OCI-LY1 (cell line): ENCODE measurements around the gene TTC38.

Experiments
- H2AFZ ChIP-seq: fragments of 200-600 bp; sonication (generic), shearing (Covaris generic); 2 replicates; pipeline ENCODE4 v1.6.0; 2014; ENCODE audit warnings: antibody characterized with exemption, mild to moderate bottlenecking, low read length
- H3F3A ChIP-seq: fragments of 200-600 bp; sonication (generic), shearing (Covaris generic); 2 replicates; pipeline ENCODE4 v1.6.0; 2014; ENCODE audit warnings: mild to moderate bottlenecking, antibody characterized with exemption, low read length, moderate library complexity; ENCODE audit not compliant: insufficient read depth
- H3K27ac ChIP-seq: fragments of 200-600 bp; sonication (generic); 2 replicates; pipeline ENCODE4 v1.5.1; 2014; ENCODE audit warnings: low read length, mixed run types, mild to moderate bottlenecking, low read depth; ENCODE audit not compliant: poor library complexity, severe bottlenecking
- H3K27me3 ChIP-seq: fragments of 200-600 bp; sonication (generic); 2 replicates; pipeline ENCODE4 v1.6.0; 2014; ENCODE audit warnings: antibody characterized with exemption, mild to moderate bottlenecking, low read length, moderate library complexity; ENCODE audit not compliant: insufficient read depth
- H3K36me3 ChIP-seq: fragments of 200-600 bp; sonication (generic); 2 replicates; pipeline ENCODE4 v1.6.1; 2014; ENCODE audit warnings: mild to moderate bottlenecking, antibody characterized with exemption, low read length, moderate library complexity, mixed read lengths; ENCODE audit not compliant: insufficient read depth
- H3K4me1 ChIP-seq: fragments of 200-600 bp; sonication (generic); 2 replicates; pipeline ENCODE4 v1.5.1; 2014; ENCODE audit warnings: mild to moderate bottlenecking, low read length, moderate library complexity; ENCODE audit not compliant: insufficient read depth, severe bottlenecking
- H3K4me2 ChIP-seq: fragments of 200-600 bp; sonication (generic), shearing (Covaris generic); 2 replicates; pipeline ENCODE4 v1.6.1; 2014; ENCODE audit warnings: low read length
- H3K4me3 ChIP-seq: fragments of 200-600 bp; sonication (generic); 2 replicates; pipeline ENCODE4 v1.5.1; 2014; ENCODE audit warnings: low read length, low read depth, mild to moderate bottlenecking, mixed read lengths; ENCODE audit not compliant: poor library complexity, severe bottlenecking
- H3K79me2 ChIP-seq: fragments of 200-600 bp; shearing (Covaris generic); 2 replicates; pipeline ENCODE4 v1.6.1; 2016; ENCODE audit warnings: mixed run types, low read length, mixed read lengths; ENCODE audit not compliant: insufficient read depth
- H3K9ac ChIP-seq: fragments of 200-600 bp; sonication (generic), shearing (Covaris generic); 2 replicates; pipeline ENCODE4 v1.6.1; 2014; ENCODE audit warnings: mild to moderate bottlenecking, low read length, mixed read lengths
- H3K9me2 ChIP-seq: fragments of 200-600 bp; sonication (generic), shearing (Covaris generic); 2 replicates; pipeline ENCODE4 v1.6.1; 2014; ENCODE audit warnings: low read depth, mild to moderate bottlenecking, low read length, mixed read lengths
- H3K9me3 ChIP-seq: fragments of 200-600 bp; shearing (Covaris generic); 2 replicates; pipeline ENCODE4 v1.6.1; 2014; ENCODE audit warnings: low read length, mixed read lengths
- H4K20me1 ChIP-seq: fragments of 200-600 bp; sonication (generic), shearing (Covaris generic); 2 replicates; pipeline ENCODE4 v1.6.0; 2016; ENCODE audit warnings: mild to moderate bottlenecking, low read length; ENCODE audit not compliant: insufficient read depth
- CTCF ChIP-seq: fragments of 200-600 bp; sonication (generic), shearing (Covaris generic); IDR thresholded peaks from 2 replicates; pipeline ENCODE4 v1.5.1; 2017; ENCODE audit warnings: mild to moderate bottlenecking, antibody characterized with exemption, low read length, moderate library complexity, mixed read lengths
- EZH2 ChIP-seq: fragments of 200-600 bp; sonication (generic), shearing (Covaris generic); IDR thresholded peaks from 2 replicates; pipeline ENCODE4 v1.8.0; 2017; ENCODE audit warnings: borderline replicate concordance, mixed run types, mild to moderate bottlenecking, antibody characterized with exemption, low read length, moderate library complexity, mixed read lengths

TTC38 gene

GRCh38 chr22:46256358-46256958 is 11.3 kb upstream of the TTC38 start:
- no peaks in the 10 kb centered on the region for H3K4me1 ChIP-seq
- no peak overlapping the region for H3K4me2 ChIP-seq
- peaks cover 4% of the 10 kb centered on the region; the same call in 1 of the 2 replicates for H3K9me3 ChIP-seq
- H2AFZ ChIP-seq = no peak overlapping the region
- H3K79me2 ChIP-seq = no peaks in the 10 kb centered on the region
- no peaks in the 10 kb centered on the region for H3F3A ChIP-seq
- H4K20me1 ChIP-seq = no peaks in the 10 kb centered on the region
- H3K9me2 ChIP-seq = no peaks in the 10 kb centered on the region
- TF ChIP-seq EZH2 (no peak), CTCF (no peak)
- no peak overlapping the region for H3K27ac ChIP-seq
- no peak overlapping the region for H3K4me3 ChIP-seq
- H3K9ac ChIP-seq = no peak overlapping the region
- no peaks in the 10 kb centered on the region for H3K36me3 ChIP-seq
- 0 out of 2 replicates have a peak, but pooled peaks cover 13% of the 10 kb centered on the region for H3K27me3 ChIP-seq

- Histone ChIP-seq H3K4me1 (no peaks in the 10 kb centered on the region), H3K27ac (no peak overlapping the region), H3F3A (no peaks in the 10 kb centered on the region), H3K9ac (no peak overlapping the region), H3K9me2 (no peaks in the 10 kb centered on the region), H3K4me2 (no peak overlapping the region), H3K79me2 (no peaks in the 10 kb centered on the region), H4K20me1 (no peaks in the 10 kb centered on the region), H3K36me3 (no peaks in the 10 kb centered on the region), H2AFZ (no peak overlapping the region), H3K27me3 (0 out of 2 replicates have a peak, but pooled peaks cover 13% of the 10 kb centered on the region), H3K9me3 (no peaks in the 10 kb centered on the region; the same call in 1 of the 2 replicates), H3K4me3 (no peak overlapping the region)
- TF ChIP-seq EZH2 = no peak
- no peak for TF ChIP-seq CTCF
These were observed 8.4 kb upstream of the TTC38 start for GRCh38 chr22:46259374-46259773.

- Histone ChIP-seq H3K36me3 (no peaks in the 10 kb centered on the region; the same call in 1 of the 2 replicates), H3K27me3 (peaks cover 13% of the 10 kb centered on the region; the same call in 1 of the 2 replicates), H3K79me2 (no peaks in the 10 kb centered on the region), H3K4me3 (no peak overlapping the region), H3K4me1 (no peaks in the 10 kb centered on the region), H3K9ac (no peak overlapping the region), H3K4me2 (no peak overlapping the region), H3K9me3 (no peaks in the 10 kb centered on the region; the same call in 1 of the 2 replicates), H3K9me2 (no peaks in the 10 kb centered on the region), H3K27ac (no peak overlapping the region), H4K20me1 (no peaks in the 10 kb centered on the region), H2AFZ (no peak overlapping the region), H3F3A (no peaks in the 10 kb centered on the region)
- TF ChIP-seq CTCF (no peak), EZH2 (no peak)
These were observed 7.8 kb upstream of the TTC38 start for GRCh38 chr22:46260038-46260437.
